Measurements from ENCODE around the gene PIGQ.

The PIGQ gene

GRCh38 chr16:566475-567372 is 3.0 kb upstream of the PIGQ start, which contains the start of gene NHLRC4:
Gene NHLRC4, plus strand, starts transcription at chr16:567005. Its CDS starts 1,043 bp downstream, at chr16:568048.
- peak; percentile 61 for ATAC-seq
- no peak for TF ChIP-seq RARB (CRISPR knock-in tag; IDR thresholded peaks at IDR 0.05)
- TF ChIP-seq TOX (CRISPR knock-in tag; IDR thresholded peaks at IDR 0.05; ENCODE audit: borderline replicate concordance), result no peak
- TF ChIP-seq ZFP3 (CRISPR knock-in tag; IDR thresholded peaks at IDR 0.05), result no peak
- no peak for TF ChIP-seq ISL1 (CRISPR knock-in tag; IDR thresholded peaks at IDR 0.05)
- no peak for TF ChIP-seq POU6F1 (CRISPR knock-in tag; IDR thresholded peaks at IDR 0.05; ENCODE audit: borderline replicate concordance, low read depth)
- no peak for TF ChIP-seq ZNF565 (CRISPR knock-in tag; conservative IDR thresholded peaks at IDR 0.05; ENCODE audit: low read depth)
- no peak for TF ChIP-seq ARNTL (CRISPR knock-in tag; IDR thresholded peaks at IDR 0.05; ENCODE audit: borderline replicate concordance, low read depth)
- no peak for TF ChIP-seq GLIS3 (CRISPR knock-in tag; IDR thresholded peaks at IDR 0.05)
- no peak for TF ChIP-seq ZC3H10 (CRISPR knock-in tag; IDR thresholded peaks at IDR 0.05)
- no peak for TF ChIP-seq SNAI2 (CRISPR knock-in tag; IDR thresholded peaks at IDR 0.05)
- no peak for TF ChIP-seq PATZ1 (CRISPR knock-in tag; IDR thresholded peaks at IDR 0.05; ENCODE audit: borderline replicate concordance)

GRCh38 chr16:567373-568256 is 2.2 kb upstream of the PIGQ start:
- ATAC-seq, result no peak
- TF ChIP-seq ZNF565 (CRISPR knock-in tag; conservative IDR thresholded peaks at IDR 0.05; ENCODE audit: low read depth), result no peak
- TF ChIP-seq OSR1 (CRISPR knock-in tag; IDR thresholded peaks at IDR 0.05), result no peak
- no peak for TF ChIP-seq ZNF8 (CRISPR knock-in tag; IDR thresholded peaks at IDR 0.05)
- no peak for TF ChIP-seq PPARA (CRISPR knock-in tag; IDR thresholded peaks at IDR 0.05; ENCODE audit: borderline replicate concordance)
- TF ChIP-seq TSHZ2 (CRISPR knock-in tag; IDR thresholded peaks at IDR 0.05), result no peak
- TF ChIP-seq BACH2 (CRISPR knock-in tag; IDR thresholded peaks at IDR 0.05; ENCODE audit: borderline replicate concordance), result no peak
- TF ChIP-seq PATZ1 (CRISPR knock-in tag; IDR thresholded peaks at IDR 0.05; ENCODE audit: borderline replicate concordance), result no peak
- no peak for TF ChIP-seq SNAI2 (CRISPR knock-in tag; IDR thresholded peaks at IDR 0.05)
- no peak for TF ChIP-seq CREB5 (CRISPR knock-in tag; IDR thresholded peaks at IDR 0.05; ENCODE audit: low read depth)
